ENCODE results near the gene PRKRA. TPM values are rescaled to one million over a fixed set of nuclear protein-coding genes. Genes with fewer than 3 reads are reported as not detected.

The PRKRA gene
- total and polyA plus RNA-seq, 9 of the 15 experiments (the other 6 are each of a cell fraction or from before 2014, with no cell fraction given), result 14.1 to 78.1 (median 52.3) TPM

- no peaks in the 10 kb centered on the region for H3K9me1 ChIP-seq (ENCODE audit: control insufficient read depth, insufficient read depth, low read length)
- DNase-seq (ENCODE audit: extremely low read depth in 1 of 4, low spot score in 3 of 4), result no peak
- in situ Hi-C loops (cut with MboI) (no loop called here), intact Hi-C loops (cut with micrococcal nuclease) (no loop called here)
- ChIA-PET CTCF (ENCODE audit: low intra/inter-chr PET ratio) (no interaction called here), POLR2A (interaction anchor here (0.6 to 2.9 kb wide), 4 partner anchors 20 to 66 kb away, joined by 3 to 23 read pairs (median 10); no protein-coding TSS in a partner anchor)
- H3K9me3 ChIP-seq (replicated peaks; ENCODE audit: control insufficient read depth, insufficient read depth, low read depth, low read length), result no peaks in the 10 kb centered on the region
- WGBS (ENCODE audit: insufficient coverage, low coverage, missing lambda C conversion rate), result 84% methylated on average over 4 of the region's 4 CpGs
- peak overlapping the region in 1 of 2 experiments; percentile 91; a peak in 2 of 4 replicates for H3K9ac ChIP-seq (ENCODE audit: insufficient read depth in 1 of 2, low read depth in 2 of 2, low read length in 2 of 2)
- peaks cover 14 to 19% of the 10 kb centered on the region in 2 experiments; a peak in 4 of 5 replicates for H3K4me1 ChIP-seq (replicated peaks in 1 of 2; ENCODE audit: control insufficient read depth in 2 of 2, insufficient read depth in 2 of 2, low read length in 2 of 2)
- no peak for ATAC-seq
- H3K79me2 ChIP-seq (ENCODE audit: control insufficient read depth, insufficient read depth, low read length), result peaks cover 32% of the 10 kb centered on the region
- H3K4me2 ChIP-seq (ENCODE audit: insufficient read depth, low read length), result no peak overlapping the region; the same call in 1 of the 2 replicates
- H3K36me3 ChIP-seq (ENCODE audit: control insufficient read depth, insufficient read depth, low read length), result peaks cover 46% of the 10 kb centered on the region
- H3K4me3 ChIP-seq, result peak overlapping the region; percentile 90; the same call in 1 of the 2 replicates
- H2AFZ ChIP-seq (ENCODE audit: low read depth, low read length), result no peak overlapping the region
- H4K20me1 ChIP-seq (replicated peaks; ENCODE audit: control insufficient read depth, insufficient read depth, low read length), result 0 out of 2 replicates have a peak, but pooled peaks cover 7% of the 10 kb centered on the region
- FAIRE-seq, result no peak
- H3K27me3 ChIP-seq (ENCODE audit: control insufficient read depth in 2 of 2, insufficient read depth in 2 of 2, low read length in 2 of 2), result no peaks in the 10 kb centered on the region
- no peak overlapping the region for H3K27ac ChIP-seq (ENCODE audit: extremely low read depth, low read depth, low read length)
- no TSS peak for BruUV-seq (replicated peaks)
- TF ChIP-seq ZNF280A (IDR thresholded peaks at IDR 0.05; ENCODE audit: low read depth, partially characterized antibody) (no peak), U2AF2 (optimal IDR thresholded peaks at IDR 0.05; ENCODE audit: low read depth, low read length) (no peak), MTF1 (CRISPR knock-in tag; IDR thresholded peaks at IDR 0.05; ENCODE audit: borderline replicate concordance) (no peak), ZNF512 (tag; IDR thresholded peaks at IDR 0.05) (no peak), ZHX1 (conservative IDR thresholded peaks at IDR 0.05; ENCODE audit: low read length) (no peak), MCM2 (IDR thresholded peaks at IDR 0.05; ENCODE audit: low read depth) (no peak), ZNF175 (CRISPR knock-in tag; IDR thresholded peaks at IDR 0.05; ENCODE audit: low read depth) (no peak), NR2C2 (CRISPR knock-in tag; IDR thresholded peaks at IDR 0.05) (no peak), NR2C2 (tag; IDR thresholded peaks at IDR 0.05) (no peak), SMARCE1 (IDR thresholded peaks at IDR 0.05) (no peak), GABPB1 (CRISPR knock-in tag; IDR thresholded peaks at IDR 0.05) (no peak), TEAD4 (IDR thresholded peaks at IDR 0.05; ENCODE audit: low read length) (no peak), TEAD4 (CRISPR knock-in tag; IDR thresholded peaks at IDR 0.05; ENCODE audit: borderline replicate concordance) (no peak), NFIC (IDR thresholded peaks at IDR 0.05) (peak; percentile 93), LCOR (CRISPR knock-in tag; IDR thresholded peaks at IDR 0.05) (no peak), ZNF436 (CRISPR knock-in tag; IDR thresholded peaks at IDR 0.05) (no peak), MYNN (IDR thresholded peaks at IDR 0.05) (peak; percentile 97), MYNN (CRISPR knock-in tag; IDR thresholded peaks at IDR 0.05) (no peak)
Measured at GRCh38 chr2:178448968-178449661, 1.9 kb downstream of the PRKRA start.

Data from K562 (cell line).